Mammary epithelial cell (primary cell): ENCODE data around the gene RNF40.

Experiments used
- CTCF ChIP-seq, 2 donors: IDR thresholded peaks in 1 of 2; conservative IDR thresholded peaks in 1 of 2; 2 replicates each; pipeline ENCODE4 v1.5.1; 2011 to 2012; ENCODE audit warnings: inconsistent platforms in 2 of 2, low read length in 2 of 2, mild to moderate bottlenecking in 2 of 2, control low read depth in 1 of 2, low read depth in 1 of 2; ENCODE audit not compliant: insufficient read depth in 1 of 2; ENCODE audit errors: extremely low read depth in 1 of 2
- EZH2 ChIP-seq: IDR thresholded peaks from 2 replicates; pipeline ENCODE4 v1.6.1; 2012; ENCODE audit warnings: low read length, inconsistent platforms, borderline replicate concordance

DNA sequence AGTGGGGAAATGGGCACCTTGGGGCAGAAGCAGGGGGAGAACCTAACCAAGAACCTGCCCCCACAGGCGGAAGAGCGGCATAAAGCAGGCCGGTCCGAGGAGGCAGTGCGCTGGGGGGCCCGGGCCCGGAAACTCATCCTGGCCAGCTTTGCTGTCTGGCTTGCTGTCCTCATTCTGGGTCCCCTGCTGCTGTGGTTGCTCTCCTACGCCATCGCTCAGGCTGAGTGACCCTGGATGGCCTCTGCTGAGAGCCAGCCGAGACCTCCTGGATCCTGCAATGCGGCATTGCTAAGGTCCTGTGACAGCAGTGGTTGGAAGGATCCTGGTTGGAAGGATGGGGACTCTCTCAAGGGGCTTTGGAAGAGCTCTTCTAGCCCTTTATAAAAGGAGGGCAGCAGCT lies 18.4 kb upstream of the RNF40 start:
- TF ChIP-seq CTCF (conservative IDR thresholded peaks at IDR 0.05 in 1 of 2, IDR thresholded peaks at IDR 0.05 in 1 of 2; ENCODE audit: extremely low read depth in 1 of 2, insufficient read depth in 1 of 2, low read depth in 1 of 2, low read length in 2 of 2) (no peak), EZH2 (no peak)
